Measurements from ENCODE around the gene RHBDD1. TPM values are rescaled to one million over a fixed set of nuclear protein-coding genes. Genes with fewer than 3 reads are reported as not detected.

RHBDD1 gene
- polyA plus RNA-seq, 1 donor, result 23.3 TPM

Other genes starting within 250 kb of the RHBDD1 start
- gene IRS1, start 36.2 kb upstream of the RHBDD1 start, polyA plus RNA-seq, result 23.1 TPM